Measurements from ENCODE around the gene GGTLC1. TPM values are rescaled to one million over a fixed set of nuclear protein-coding genes. Genes with fewer than 3 reads are reported as not detected.
A peak's percentile ranks its signal among the peaks of the same experiment; 100 is the strongest.

The GGTLC1 gene
- total and polyA plus RNA-seq, 4 donors = 4.2 to 98.4 (median 17.5) TPM

GRCh38 chr20:24033151-24033550 is 44.6 kb upstream of the GGTLC1 start:
- no peaks in the 10 kb centered on the region for H3K27me3 ChIP-seq (ENCODE audit: control insufficient read depth in 3 of 3, insufficient read depth in 3 of 3, low read length in 2 of 3)

GRCh38 chr20:24032400-24032898 is 43.9 kb upstream of the GGTLC1 start:
- Histone ChIP-seq H3K27me3 (ENCODE audit: control insufficient read depth in 3 of 3, insufficient read depth in 3 of 3, low read length in 2 of 3) (no peaks in the 10 kb centered on the region), H3K4me3 (no peak overlapping the region), H3K4me1 (ENCODE audit: control insufficient read depth in 5 of 5, insufficient read depth in 5 of 5, low read length in 5 of 5) (no peaks in the 10 kb centered on the region), H3K36me3 (ENCODE audit: control insufficient read depth in 4 of 4, insufficient read depth in 4 of 4, low read length in 4 of 4) (no peaks in the 10 kb centered on the region), H3K9ac (ENCODE audit: insufficient read depth in 1 of 2, low read length in 2 of 2) (no peak overlapping the region), H3K27ac (ENCODE audit: low read depth in 1 of 2, low read length in 1 of 2) (no peak overlapping the region), H3K9me3 (ENCODE audit: control insufficient read depth in 4 of 4, insufficient read depth in 3 of 4, low read length in 3 of 4) (no peaks in the 10 kb centered on the region)
- 76 to 83% methylated on average over 5 of the region's 5 CpGs for WGBS, 2 donors
- TF ChIP-seq CTCF (IDR thresholded peaks at IDR 0.05; ENCODE audit: control extremely low read depth, extremely low read depth) = no peak
- DNase-seq = no peak
- ATAC-seq (ENCODE audit: insufficient read depth, low FRiP score) = no peak

More at GRCh38 chr20:24033151-24033550, 44.6 kb upstream of the GGTLC1 start:
- Histone ChIP-seq H3K4me3 (no peak overlapping the region), H3K9me3 (ENCODE audit: control insufficient read depth in 4 of 4, insufficient read depth in 3 of 4, low read length in 3 of 4) (peaks cover 0 to 2% (median 0%) of the 10 kb centered on the region in 4 donors), H3K27ac (ENCODE audit: low read depth in 1 of 2, low read length in 1 of 2) (no peak overlapping the region), H3K36me3 (ENCODE audit: control insufficient read depth in 4 of 4, insufficient read depth in 4 of 4, low read length in 4 of 4) (no peaks in the 10 kb centered on the region), H3K9ac (ENCODE audit: insufficient read depth in 1 of 2, low read length in 2 of 2) (no peak overlapping the region), H3K4me1 (ENCODE audit: control insufficient read depth in 5 of 5, insufficient read depth in 5 of 5, low read length in 5 of 5) (peaks cover 0 to 1% (median 0%) of the 10 kb centered on the region in 5 donors)
- no peak for TF ChIP-seq CTCF (IDR thresholded peaks at IDR 0.05; ENCODE audit: control extremely low read depth, extremely low read depth)
- no peak for ATAC-seq (ENCODE audit: insufficient read depth, low FRiP score)
- DNase-seq = no peak

GRCh38 chr20:24027229-24027628 is 38.6 kb upstream of the GGTLC1 start:
- ATAC-seq (ENCODE audit: insufficient read depth, low FRiP score) = no peak
- no peak for TF ChIP-seq CTCF (IDR thresholded peaks at IDR 0.05; ENCODE audit: control extremely low read depth, extremely low read depth)
- peak; percentile 39 to 63 (median 46) for DNase-seq
- Histone ChIP-seq H3K4me1 (ENCODE audit: control insufficient read depth in 5 of 5, insufficient read depth in 5 of 5, low read length in 5 of 5) (no peaks in the 10 kb centered on the region), H3K36me3 (ENCODE audit: control insufficient read depth in 4 of 4, insufficient read depth in 4 of 4, low read length in 4 of 4) (no peaks in the 10 kb centered on the region), H3K9me3 (ENCODE audit: control insufficient read depth in 4 of 4, insufficient read depth in 3 of 4, low read length in 3 of 4) (no peaks in the 10 kb centered on the region), H3K9ac (ENCODE audit: insufficient read depth in 1 of 2, low read length in 2 of 2) (no peak overlapping the region), H3K27ac (ENCODE audit: low read depth in 1 of 2, low read length in 1 of 2) (peak overlapping the region; percentile 10 to 24), H3K27me3 (ENCODE audit: control insufficient read depth in 3 of 3, insufficient read depth in 3 of 3, low read length in 2 of 3) (no peaks in the 10 kb centered on the region), H3K4me3 (no peak overlapping the region)
- WGBS, 2 donors = 15 to 21% methylated on average over 6 of the region's 6 CpGs

- ATAC-seq (ENCODE audit: insufficient read depth, low FRiP score) (no peak), DNase-seq (no peak)
- Histone ChIP-seq H3K36me3 (ENCODE audit: control insufficient read depth in 4 of 4, insufficient read depth in 4 of 4, low read length in 4 of 4) (no peaks in the 10 kb centered on the region), H3K27me3 (ENCODE audit: control insufficient read depth in 3 of 3, insufficient read depth in 3 of 3, low read length in 2 of 3) (no peaks in the 10 kb centered on the region), H3K27ac (ENCODE audit: low read depth in 1 of 2, low read length in 1 of 2) (no peak overlapping the region), H3K4me3 (no peak overlapping the region), H3K9ac (ENCODE audit: insufficient read depth in 1 of 2, low read length in 2 of 2) (no peak overlapping the region), H3K9me3 (ENCODE audit: control insufficient read depth in 4 of 4, insufficient read depth in 3 of 4, low read length in 3 of 4) (no peaks in the 10 kb centered on the region), H3K4me1 (ENCODE audit: control insufficient read depth in 5 of 5, insufficient read depth in 5 of 5, low read length in 5 of 5) (peaks cover 0 to 5% (median 0%) of the 10 kb centered on the region in 5 donors)
- 97 to 99% methylated on average over 4 of the region's 4 CpGs for WGBS, 2 donors
- no peak for TF ChIP-seq CTCF (IDR thresholded peaks at IDR 0.05; ENCODE audit: control extremely low read depth, extremely low read depth)
Observed at GRCh38 chr20:24022621-24023180, 34.1 kb upstream of the GGTLC1 start.

Data from lung (tissue), 12 donors.